RPMI7951 (cell line): ENCODE measurements around the gene OR52E8. TPM values are rescaled to one million over a fixed set of nuclear protein-coding genes. Genes with fewer than 3 reads are reported as not detected.

Experiments used
- DNase-seq: peaks from one replicate; pipeline ENCODE4 v3.0.0-alpha.2; 2012; ENCODE audit warnings: low read depth
- total RNA-seq: library from RNA; depleted of rRNA; stranded (reverse); fragments of >200 nt; shearing (Covaris generic); gene quantifications from 2 replicates; pipeline ENCODE4 v1.2.3, GENCODE V29; 2014; rRNA removed

Gene OR52E8
- total RNA-seq: not detected in 2 replicates

- no peak for DNase-seq
Measured at GRCh38 chr11:5857590-5857989, at the start of gene OR52E8. Gene OR52E8 (minus strand): TSS chr11:5857690. CDS start chr11:5857690, 0 bp downstream.

DNA sequence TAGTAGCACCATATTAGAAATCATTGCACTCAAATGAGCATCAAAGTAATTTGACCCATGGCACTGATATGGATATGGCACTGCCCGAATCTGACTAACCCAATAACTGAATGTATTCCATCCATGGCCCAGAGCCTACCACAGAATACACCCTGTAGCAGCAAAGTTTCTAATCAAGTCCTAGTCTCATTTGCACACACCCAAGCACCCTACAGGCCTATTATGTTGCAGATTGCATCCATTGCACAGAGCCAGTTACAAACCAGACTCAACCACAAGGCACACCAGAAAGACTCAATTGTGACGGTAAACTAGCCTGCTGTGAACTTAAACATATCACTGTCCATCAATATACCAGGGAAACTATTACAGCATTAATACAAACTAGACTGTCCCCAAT, 42.0 kb upstream of the OR52E8 start:
- no peak for DNase-seq

DNA sequence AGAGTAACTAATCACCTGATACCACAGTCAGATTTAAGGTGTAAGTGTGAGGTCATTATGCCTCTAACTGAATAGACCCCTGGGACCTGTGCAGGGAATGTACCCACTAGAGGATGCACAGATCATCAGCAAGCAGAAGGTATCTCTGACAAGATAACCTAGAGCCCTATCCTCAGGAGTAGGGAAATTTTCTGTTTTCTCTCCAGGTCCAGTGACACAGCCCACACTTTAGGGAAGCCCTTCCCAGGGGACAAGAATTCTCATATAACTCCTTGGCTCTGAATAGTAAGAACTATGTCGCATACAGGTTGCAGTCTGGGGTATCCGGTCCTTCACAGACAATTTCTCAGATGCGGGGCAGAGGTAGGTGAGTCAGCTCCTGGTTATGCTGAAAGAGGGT, 35.4 kb upstream of the OR52E8 start, which contains the start of gene OR52E5:
OR52E5 (plus strand) TSS at position 301 of the 400 bp plus-strand sequence. CDS start 7,569 bp downstream, outside the sequence.
- no peak for DNase-seq

GRCh38 chr11:5891216-5891800, 33.8 kb upstream of the OR52E8 start:
- peak; percentile 5 for DNase-seq

DNA sequence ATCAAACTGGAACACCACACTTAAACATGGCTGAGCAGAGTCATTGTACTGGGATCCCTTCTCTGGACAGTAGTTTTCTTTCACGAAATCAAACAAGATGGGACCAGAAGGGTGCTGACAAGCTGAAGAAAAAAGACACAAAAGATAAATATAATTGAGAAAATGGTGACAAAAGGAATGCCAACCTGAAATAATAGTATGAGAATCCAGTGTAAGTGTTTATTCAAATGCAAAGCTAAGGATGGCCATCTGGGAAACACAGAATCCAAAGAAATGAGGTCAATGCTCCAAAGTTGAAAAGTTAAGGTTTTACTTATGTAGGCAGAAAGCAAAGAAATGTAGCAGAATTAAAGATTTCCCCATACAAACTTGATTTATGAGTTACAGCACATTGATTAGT, 30.2 kb upstream of the OR52E8 start:
- DNase-seq: no peak

DNA sequence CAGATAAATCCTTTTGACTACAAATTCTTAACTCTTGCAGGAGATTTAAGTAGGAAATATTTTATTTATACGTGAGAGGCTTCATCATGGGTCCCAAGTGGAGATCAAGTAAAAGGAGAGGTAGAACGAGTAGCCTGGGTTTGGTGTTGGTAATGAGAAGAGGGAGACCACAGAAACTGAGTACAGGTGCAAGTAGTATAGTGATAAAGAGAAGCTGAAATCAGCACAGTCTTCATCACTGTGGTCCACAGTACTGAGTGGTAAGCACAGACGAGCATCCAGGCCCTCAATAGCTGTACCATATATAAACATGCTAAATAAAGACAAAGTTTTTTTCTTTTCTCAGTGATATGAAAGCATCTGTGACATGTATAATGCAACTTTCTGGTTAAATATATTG, 29.7 kb upstream of the OR52E8 start:
- DNase-seq: no peak

DNA sequence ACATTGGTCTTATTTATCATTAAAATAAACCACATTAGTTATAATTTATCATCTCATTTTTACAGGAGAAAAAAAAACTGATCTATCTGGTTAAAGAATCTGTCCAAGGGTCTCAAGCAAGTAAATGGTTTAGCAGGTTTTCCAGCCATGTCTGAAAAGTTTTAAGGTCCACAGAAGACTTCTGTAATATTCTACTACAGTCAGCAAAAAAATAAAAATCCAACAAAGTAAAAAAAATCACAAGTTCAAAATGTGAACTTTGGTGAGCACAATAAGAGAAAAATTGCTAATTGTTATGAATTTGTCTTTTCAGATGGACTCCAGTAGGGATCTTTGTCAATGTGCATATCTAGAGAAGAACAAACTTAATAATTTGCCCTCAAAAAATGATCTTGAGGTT, 24.3 kb upstream of the OR52E8 start:
- DNase-seq: no peak

DNA sequence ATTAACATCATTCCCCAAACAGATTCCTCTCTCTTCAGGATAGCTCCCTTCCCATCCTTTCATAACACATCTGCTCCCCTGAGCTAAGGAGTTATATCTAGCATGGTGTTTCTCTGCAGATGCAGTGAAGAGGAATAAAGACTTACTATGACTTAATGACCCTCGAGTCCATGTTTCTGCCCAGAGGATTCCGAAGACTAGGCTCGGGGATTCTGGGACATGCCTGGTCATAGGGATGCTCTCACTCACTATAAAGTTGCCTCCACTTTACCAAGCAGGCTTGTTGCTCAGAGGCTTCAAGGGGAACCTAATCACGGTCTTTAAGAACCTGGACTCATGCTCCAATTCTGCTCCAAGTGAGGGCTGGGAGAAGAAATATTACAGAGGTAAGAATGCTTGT, 22.8 kb upstream of the OR52E8 start, which contains the start of gene OR52E4:
OR52E4 (plus strand) TSS at position 301 of the 400 bp plus-strand sequence. CDS start 3,664 bp downstream, outside the sequence.
- DNase-seq: no peak

GRCh38 chr11:5878564-5878963, 21.1 kb upstream of the OR52E8 start:
- no peak for DNase-seq

DNA sequence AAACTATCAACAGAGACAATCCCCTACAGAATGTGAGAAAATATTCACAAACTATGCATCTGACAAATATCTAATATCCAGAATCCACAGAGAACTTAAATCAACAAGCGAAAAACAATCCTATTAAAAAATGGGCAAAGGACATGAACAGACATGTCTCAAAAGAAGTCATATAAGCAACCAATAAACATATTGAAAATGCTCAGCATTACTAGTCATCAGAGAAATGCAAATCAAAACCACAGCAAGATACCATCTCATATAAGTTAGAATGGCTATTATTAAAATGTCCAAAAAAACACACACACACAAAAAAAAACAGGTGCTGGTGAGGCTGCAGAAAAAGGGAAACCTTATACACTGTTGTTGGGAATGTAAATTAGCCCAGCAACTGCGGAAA, 8.3 kb upstream of the OR52E8 start:
- DNase-seq: no peak

- no peak for DNase-seq
Measured at GRCh38 chr11:5851002-5851401, 6.5 kb downstream of the OR52E8 start.

DNA sequence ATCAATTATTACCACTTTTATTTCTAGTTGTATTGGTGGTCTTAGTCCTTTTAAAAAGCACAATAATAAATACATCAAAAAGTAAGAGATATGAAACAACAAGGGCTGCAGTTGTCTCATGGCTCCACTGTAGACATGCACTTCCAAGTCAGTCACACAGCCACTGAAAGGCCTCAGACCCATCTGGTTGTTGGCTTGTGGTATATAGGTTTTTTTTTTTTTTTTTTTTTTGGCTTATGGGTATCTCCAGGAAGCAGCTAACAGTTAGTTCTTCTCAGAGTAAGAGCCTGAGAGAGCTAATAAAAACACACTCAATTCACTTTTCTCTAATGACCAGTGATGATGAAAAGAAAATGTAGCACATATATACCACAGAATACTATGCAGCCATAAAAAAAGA, 9.8 kb downstream of the OR52E8 start:
- DNase-seq: no peak

GRCh38 chr11:5846701-5847100, 10.8 kb downstream of the OR52E8 start:
- DNase-seq: no peak

GRCh38 chr11:5841797-5842196, 15.7 kb downstream of the OR52E8 start, which contains the start of gene OR52E6:
Gene OR52E6 (minus strand): TSS chr11:5841897. CDS start chr11:5841897, 0 bp downstream.
- no peak for DNase-seq

GRCh38 chr11:5837695-5838094, 19.8 kb downstream of the OR52E8 start:
- no peak for DNase-seq

- no peak for DNase-seq
Measured at GRCh38 chr11:5833446-5833845, 24.0 kb downstream of the OR52E8 start.

- peak; percentile 19 for DNase-seq
Measured at GRCh38 chr11:5831196-5831829, 26.2 kb downstream of the OR52E8 start.

DNA sequence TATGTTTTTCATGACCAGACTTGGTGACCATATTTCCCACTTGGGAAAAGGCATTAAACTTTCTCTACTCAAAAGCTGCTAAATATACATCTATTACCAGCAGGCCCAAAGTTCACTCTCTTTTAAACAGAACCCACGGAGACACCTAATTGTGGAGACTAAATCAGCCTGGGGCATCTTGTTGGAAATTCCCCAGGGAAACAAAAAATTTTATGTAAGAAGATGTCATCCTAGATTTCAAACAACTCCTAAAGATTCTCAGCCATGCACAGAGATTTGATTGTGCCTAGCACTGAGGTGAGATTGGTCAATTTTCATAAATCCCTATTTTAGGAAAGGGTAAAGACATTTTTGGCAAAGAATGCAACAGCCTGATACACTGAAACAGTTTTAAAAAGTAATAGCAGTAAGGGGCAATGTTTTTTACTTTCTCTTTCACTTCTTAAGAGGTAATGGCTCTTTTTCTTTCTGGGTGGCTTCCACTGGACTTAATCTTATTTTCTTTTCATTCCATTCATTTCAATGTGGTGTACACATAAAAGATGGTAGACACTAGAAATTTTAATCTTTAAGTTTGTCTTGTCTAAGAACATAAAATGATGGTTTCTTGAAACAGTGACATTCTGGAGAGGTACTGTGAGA, 39.1 kb downstream of the OR52E8 start:
- peak; percentile 33 for DNase-seq

DNA sequence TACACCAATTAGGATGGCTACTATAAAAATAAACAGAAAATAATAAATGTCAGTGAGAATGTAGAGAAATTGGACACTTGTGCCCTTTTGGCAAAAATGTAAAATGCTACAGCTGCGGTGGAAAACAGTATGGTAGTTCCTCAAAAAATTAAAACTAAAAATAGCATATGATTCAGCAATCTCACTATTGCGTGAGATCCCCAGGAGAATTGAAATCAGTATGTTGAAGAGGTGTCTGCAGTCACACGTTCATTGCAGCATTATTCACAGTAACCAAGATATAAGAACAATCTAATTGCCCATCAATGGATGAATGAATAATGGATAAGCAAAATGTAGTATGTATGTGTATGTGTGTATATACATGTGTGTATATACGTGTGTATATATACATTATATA, 42.0 kb downstream of the OR52E8 start:
- DNase-seq: peak; percentile 19

DNA sequence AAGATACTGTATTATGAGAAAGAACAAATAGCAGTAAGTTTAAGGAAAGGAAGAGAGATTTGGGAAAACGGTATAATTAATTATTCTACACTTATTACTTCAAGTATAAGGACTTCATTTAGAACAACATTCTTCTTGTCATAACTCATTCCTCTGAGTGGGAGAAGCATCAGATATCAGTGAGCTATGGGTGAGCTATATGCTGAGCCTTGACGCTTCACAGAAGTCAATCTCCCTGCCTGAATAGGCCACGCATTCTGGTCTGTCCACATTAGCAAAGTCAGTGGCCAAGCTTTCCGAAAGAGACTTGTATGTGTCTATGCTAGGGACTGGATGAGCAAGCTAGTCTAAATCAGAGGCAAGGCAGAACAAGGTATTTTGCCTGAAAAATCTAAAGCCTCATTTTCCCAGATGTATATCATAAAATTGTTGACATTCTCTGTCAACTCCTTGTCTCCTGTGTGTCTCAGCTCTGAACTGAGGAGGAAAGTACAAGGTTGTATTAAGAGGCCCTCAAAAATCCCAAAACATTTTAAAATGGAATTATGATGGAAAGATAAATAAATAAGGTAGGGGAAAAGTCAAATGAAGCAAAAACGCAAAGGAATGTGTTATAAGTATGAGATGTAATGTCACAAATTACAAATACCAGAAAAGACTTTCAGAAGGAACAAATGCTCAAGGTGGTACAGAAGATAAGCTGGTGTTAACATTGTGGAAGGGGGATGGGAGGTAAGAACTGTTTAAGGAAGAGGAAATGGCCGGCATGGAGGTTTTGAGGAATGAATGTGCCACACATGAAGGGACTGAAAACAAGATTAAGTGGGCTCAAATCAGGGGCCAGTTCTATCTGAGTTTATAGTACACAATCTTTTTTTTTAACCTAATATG, 47.3 kb downstream of the OR52E8 start:
- no peak for DNase-seq

DNA sequence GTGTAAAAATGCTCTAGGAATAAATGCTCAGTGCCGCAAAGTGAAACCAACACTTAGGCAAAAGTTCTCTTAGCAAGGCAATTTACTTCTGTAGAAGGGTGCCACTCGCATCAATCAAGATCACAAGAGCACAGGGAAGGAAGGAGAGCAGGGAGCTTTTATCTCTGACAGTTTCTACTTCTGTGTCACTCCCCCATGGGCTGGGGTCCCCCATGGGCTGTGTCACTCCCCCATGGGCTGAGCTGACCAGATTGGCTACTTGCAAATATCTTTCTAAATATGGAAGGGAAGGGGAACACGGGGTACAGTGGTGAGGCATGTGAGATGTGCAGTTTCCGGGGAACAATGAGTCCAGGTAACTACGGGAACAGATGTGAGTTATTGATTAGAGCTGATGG, 48.4 kb downstream of the OR52E8 start:
- DNase-seq: peak; percentile 6
